GM18499 (cell line): ENCODE measurements around the gene CKM.
"Not testable (repeated sequence)": the region's sequence is repeated elsewhere in the genome, so short reads cannot be mapped to it uniquely, and the experiment has no call there.

Experiments used
- ATAC-seq: cut with Tn5 transposase; IDR thresholded peaks from one replicate; pipeline ENCODE4 v1.9.1; 2021; ENCODE audit warnings: moderate number of reproducible peaks; ENCODE audit not compliant: insufficient read depth, unreplicated experiment

Gene CKM

DNA sequence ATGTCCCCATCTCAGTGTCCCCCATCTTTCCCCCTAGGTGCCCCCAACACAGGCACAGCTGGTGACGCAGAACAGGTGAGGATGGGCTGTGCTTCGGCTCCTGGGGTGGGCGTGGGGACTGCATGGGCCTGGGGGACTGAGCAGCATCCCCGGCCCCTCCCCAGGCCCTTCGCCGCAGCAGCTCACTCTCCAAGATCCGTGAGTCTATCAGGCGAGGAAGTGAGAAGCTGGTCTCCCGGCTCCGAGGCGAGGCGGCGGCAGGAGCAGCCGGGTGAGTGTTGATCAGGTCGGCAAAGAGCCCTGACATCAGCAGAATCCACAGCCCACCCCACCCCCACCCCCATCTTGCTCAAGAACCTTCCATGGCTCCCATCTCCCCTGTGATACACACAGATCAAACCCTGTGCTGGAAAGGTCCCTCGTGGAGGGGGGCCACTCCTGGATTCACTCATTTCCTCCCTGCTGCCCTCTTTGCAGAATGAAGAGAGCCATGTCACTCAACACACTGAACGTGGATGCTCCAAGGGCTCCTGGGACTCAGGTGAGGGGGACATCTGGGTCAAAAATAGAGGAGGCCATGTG, 27.9 kb upstream of the CKM start:
- no peak for ATAC-seq

DNA sequence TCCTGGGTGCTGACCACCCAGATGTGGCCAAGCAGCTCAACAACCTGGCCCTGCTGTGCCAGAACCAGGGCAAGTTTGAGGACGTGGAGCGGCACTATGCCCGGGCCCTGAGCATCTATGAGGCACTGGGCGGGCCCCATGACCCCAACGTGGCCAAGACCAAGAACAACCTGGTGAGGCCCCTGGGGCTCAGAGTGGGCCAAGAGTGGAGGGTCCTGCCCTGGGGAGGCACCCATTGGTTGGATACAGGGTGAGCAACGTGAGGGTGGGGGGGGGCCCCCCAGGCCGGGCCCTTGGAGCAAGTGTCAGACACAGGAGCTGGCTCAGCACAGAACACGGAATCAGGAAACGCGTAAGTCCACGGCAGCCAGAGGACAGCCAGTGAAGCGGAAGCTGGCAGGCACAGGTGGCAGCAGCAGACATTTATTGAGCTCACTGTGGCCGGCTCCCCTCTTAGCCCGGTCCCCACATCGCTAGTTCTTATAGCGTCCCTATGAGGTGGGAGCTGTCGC, 26.8 kb upstream of the CKM start:
- ATAC-seq = no peak

DNA sequence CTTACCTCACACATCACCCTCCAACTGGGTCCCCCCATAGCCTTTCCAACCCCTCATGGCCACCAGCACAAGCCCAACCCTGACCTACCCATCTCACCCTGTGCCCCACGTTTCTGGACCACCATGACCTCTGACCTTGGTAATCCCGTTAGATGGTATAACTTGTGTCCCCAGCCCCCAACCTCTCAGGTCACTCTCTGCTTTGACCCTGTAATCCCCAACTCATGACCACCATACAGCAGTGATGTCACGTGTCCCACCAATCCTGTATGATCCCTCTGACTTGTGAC, 26.4 kb upstream of the CKM start:
- ATAC-seq = no peak

DNA sequence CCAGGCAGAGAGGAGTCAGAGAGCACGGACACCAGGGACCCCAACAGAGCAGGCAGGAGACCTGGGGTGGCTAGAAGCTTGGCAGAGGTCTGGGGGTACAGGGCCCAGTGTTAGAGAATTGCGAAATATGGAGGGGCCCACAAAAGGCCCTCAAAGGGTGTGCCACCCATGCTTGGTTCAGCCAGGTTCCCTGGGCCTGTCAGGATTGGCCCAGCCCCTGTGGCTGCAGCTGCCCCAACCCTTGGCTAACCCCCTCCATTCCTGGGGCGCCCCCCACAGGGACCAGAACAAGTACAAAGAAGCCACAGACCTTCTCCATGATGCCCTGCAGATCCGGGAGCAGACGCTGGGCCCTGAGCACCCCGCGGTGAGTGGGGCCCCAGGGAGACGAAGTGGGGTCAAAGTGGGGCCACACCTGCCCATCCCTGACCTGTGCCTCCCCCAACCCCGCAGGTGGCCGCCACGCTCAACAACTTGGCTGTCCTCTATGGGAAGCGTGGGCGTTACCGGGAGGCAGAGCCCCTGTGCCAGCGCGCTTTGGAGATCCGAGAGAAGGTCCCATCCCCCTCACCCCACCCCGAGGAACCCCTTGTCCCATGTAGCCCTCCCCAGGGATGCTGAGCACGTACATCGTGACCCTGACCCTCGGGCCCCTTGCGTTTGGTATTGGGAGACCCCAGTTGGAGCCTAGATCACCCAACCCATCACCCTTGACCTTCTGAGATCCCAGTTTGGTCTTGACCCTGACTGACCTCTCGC, 25.9 kb upstream of the CKM start:
- no peak for ATAC-seq

DNA sequence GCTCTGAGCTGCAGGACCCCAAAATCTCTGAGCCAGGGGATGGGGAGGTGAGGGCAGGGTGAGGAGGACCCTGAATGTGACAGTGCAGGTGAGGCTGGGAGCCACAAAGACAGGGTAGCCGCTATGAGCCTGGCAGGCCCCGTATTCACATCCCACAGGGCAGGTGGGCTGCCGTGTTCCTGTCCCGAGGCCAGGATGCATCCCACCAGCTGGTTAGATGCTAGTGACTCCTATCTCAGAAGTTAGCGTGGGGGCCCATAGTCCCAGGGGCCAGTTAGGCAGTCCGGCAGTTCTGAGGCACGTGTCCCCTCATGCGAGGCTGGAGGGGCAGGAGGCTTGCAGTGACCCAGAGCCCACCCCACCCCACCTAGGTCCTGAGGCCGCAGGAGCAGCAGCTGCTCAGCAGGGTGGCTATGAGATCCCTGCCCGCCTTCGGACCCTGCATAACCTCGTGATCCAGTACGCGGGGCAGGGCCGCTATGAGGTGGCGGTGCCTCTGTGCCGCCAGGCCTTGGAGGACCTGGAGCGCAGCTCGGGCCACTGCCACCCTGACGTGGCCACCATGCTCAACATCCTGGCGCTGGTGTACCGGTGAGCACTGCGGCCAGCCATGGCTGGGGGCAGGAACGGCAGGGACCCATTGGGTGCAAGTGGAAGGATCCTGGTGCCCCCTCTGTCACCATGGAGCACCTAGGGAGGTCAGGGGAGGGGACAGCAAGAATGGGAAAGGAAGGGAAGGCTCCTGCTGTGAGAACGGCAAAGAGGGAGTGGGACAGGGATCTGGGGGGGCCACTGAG, 25.1 kb upstream of the CKM start:
- no peak for ATAC-seq

DNA sequence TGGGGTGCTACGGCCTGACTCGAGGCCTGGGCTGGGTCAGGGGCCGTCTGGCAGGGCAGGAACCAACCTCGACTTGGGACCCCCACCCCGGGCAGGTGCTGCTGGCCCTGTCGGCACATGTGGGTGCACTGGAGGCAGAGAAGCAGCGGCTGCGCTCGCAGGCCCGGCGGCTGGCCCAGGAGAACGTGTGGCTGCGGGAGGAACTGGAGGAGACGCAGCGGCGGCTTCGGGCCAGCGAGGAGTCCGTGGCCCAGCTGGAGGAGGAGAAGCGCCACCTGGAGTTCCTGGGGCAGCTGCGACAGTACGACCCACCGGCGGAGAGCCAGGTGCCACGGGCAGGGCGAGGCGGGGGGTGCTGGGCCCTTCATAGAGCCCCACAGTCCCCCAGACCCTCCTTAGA, 23.8 kb upstream of the CKM start:
- no peak for ATAC-seq

DNA sequence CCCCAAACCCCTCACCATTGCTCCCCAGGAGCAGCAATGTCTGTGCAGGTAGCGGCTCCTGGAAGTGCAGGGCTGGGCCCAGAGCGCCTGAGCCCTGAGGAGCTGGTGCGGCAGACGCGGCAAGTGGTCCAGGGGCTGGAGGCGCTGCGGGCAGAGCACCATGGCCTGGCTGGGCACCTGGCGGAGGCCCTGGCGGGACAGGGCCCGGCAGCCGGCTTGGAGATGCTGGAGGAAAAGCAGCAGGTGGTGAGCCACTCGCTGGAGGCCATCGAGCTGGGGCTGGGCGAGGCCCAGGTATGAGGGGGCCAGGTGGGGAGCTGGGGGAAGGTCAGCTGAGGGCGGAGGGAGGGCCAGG, 22.8 kb upstream of the CKM start:
- no peak for ATAC-seq

DNA sequence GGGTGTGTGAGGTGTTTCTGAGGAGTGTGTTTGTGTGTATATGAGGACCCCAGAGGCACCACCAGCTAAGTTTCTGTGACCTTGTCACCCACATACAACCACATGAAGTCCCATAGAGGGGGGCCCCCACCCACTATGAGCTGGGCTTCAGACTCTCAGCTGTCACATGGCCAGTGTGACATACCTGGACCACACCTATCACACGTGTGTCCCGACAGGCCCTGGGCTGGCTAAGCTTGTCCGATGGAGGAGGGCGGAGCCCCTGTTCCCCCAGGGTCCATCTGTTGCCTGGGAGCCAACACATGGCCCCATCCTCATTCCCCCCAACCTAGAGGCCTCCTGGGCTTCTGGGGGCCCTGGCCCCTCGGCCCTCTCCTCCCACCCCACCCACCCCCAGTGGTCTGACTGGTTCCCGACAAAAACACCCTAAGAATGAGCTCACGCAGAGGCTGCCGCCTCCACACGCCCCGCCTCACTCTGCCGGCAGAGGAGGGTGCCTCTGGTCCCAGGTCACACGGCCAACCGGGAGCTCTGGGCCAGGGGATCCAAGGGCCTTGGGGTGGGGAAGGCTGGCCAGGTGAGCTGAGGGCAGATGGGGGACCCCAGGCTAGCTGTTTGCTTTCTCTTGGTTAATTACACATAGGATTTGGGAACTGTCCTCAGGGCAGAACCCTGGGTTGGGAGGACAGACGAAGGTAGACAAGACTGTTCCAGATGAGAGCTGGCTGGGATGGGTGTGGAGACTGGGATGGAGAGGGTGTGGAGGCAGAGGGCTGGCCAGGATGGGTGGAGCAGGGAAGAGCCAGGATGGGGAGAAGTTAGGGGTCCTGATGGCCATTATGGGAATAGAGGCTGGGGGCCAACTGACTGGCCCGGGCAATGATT, 22.2 kb upstream of the CKM start:
- ATAC-seq = no peak

DNA sequence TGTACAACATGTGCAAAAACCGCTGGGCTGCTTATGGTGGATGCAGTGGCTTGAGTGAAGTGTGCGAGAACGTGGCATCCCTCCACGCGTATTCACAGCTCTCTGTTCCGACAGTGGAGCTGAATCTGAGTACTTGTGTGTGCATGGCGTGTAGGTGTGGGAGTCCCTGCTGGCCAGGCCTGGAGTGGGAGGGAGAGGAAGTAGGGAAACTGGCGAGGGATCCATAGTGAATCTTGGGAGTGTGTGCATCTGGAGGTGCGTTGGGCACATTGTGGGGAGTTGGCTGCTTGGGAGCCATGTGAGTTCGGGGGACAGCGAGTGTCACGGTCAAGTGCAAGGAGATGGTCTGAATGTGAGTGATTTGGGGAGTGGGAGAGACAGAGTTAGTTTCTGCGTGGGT, 20.2 kb upstream of the CKM start:
- ATAC-seq = no peak

DNA sequence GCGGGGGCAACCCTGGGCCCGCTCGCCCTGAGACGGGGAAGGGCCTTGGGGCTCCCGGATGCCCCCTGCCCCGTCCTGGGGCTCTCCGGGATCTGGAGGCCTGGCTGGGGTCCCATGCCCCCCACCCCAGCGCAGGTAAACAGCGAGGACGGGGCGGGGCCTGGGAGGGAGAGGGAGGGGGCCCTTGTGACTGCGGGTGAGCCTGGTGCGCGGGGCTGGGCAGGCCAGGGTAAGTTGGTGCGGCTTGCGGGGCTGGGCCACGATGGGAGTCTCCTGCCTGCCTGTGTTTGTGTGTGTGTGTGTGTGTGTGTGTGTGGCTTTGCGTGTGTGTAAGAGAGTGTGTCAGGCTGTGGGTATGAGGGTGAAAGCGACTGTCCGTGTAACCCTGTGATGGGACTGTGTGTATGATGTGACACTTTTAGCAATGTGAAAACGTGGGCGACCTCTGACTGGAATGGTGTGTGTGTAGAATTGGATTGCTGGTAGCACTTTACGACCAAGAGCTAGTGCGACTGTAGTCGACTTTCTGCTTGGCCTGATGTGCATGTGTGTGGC, 18.3 kb upstream of the CKM start:
- ATAC-seq = no peak

DNA sequence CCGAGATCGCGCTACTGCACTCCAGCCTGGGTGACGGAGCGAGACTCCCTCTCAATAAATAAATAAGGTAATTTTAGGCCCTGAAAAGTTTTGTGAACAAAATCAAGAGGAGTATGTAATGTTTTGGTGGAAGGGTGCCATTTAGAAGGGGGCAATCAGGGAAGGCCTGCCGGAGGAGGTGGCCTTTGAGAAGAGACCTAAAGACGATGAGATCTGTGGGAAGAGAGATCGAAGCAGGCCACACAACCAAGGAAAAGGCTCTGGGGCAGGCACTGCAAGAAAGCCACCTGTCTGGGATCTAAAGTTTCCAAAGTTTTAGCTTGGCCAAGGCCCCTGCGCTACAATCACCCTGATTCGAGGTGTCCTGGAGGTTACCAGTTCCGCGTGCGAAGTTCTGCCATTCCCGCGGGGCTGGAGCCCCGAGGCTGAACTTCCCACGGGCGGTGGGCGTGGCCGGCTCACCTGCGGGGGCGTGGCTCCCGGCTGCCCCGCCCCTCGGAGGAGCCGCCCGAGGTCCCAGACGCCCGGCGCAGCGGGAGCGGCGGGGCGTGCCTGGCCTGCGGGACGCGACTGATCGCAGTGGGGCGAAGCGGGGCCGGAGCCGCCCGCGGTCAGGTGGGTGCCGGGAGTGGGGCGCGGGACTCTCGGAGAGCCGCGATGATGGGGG, 17.7 kb upstream of the CKM start, which contains the start of gene KLC3:
Gene KLC3 (plus strand): TSS at position 519 of the 667 bp plus-strand sequence. CDS start 4,792 bp downstream, outside the sequence.
- no peak for ATAC-seq

DNA sequence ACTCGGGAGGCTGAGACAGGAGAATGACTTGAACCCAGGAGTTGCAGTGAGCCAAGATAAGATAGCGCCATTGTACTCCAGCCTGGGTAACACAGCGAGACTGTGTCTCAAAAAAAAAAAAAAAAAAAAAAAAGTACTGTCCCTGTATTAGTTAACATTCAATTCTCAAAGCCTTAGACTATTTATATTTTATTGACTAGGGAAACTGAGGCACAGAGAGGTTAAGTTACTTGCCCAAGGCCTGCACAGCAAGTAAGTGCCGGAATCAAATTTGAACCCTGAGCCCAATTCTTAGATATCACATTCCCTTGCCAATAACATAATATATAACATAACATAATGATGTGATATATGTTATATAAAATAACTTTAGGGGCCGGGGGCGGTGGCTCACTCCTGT, 17.0 kb upstream of the CKM start:
- ATAC-seq = no peak

DNA sequence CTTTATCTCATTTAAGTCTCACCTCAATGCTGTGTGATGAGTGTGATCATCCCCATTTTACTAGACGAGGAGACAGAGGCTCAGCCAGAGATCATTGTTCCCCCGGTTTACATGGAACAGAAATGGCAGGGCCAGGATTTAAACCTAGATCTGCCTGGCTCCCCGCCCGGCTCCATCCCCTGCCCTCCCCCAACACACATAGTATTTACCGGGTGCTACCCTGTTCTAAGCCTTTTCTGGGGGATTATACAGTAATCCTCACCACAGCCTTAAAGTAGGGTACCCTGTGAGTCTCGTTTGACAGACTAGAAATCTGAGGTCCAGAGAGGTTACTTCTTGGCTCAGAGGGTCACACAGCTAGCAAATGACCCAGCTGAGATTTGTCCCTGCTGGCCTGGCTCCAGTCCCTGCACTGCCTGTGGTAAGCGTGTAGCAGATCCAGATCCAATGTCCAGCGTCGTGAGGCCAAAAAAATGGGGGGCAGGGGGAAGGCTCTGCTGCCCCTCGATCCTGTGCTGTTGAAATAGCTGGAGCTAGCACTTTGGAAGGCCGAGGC, 14.1 kb upstream of the CKM start:
- no peak for ATAC-seq

DNA sequence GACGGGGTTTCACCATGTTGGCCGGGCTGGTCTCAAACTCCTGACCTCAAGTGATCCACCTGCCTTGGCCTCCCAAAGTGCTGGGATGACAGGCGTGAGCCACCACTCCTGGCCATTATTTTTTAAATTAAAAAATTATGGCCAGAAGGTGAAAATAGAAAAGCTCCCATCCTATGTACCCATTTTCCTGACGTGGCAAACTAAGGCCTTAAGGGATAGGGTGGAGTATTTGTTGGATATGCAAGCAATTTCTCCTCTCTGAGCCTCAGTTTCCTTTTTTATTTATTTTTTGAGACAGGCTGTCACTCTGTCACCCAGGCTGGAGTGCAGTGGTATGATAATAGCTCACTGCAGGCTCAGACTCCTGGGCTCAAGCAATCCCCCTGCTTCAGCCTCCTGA, 12.2 kb upstream of the CKM start:
- not testable (repeated sequence) for ATAC-seq

DNA sequence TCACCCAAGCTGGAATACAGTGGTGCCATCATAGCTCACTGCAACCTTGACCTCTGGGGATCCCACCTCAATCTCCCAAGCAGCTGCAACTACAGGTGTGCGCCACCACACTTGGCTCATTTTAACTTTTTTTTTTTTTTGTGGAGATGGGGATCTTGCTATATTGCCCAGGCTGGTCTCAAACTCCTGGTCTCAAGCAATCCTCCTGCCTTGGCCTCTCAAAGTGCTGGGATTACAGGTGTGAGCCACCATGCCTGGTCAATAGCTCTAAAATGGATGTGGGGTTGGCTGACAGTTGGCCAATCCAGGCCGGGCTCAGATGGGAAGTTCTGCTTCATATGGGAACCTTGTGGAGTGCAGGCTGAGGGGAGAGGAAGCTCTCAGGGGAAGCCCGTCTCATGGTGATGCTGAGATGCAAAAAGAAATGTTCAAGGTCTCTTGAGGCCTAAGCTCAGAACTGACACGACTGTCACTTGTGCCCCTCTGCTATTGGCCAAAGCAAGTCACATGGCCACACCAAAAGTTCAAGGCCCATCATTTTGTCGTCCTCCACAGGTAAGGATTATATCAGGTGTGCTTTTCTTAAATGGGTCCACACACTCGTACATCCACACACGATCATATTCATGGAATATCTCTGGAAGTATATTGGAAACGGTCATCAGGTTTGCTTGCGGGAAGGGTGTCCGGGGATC, 11.1 kb upstream of the CKM start:
- ATAC-seq = no peak

DNA sequence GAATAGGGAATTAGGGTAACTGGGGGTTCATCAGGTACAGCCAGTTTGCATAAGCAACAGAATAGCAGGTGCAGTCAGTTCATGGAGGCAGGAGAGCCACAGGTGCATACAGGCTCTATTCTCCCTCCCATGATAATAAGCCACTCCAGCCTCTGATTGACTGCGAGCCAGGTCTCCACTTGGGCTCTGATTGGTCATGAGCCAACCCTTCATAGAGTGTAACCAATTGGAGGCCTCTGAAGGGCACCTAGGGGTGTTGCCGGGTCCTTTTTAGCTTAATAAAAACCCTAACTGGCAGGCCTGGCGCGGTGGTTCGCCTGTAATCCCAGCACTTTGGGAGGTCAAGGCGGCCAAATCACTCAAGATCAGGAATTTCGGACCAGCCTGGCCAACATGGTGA, 8.7 kb upstream of the CKM start:
- ATAC-seq = no peak

DNA sequence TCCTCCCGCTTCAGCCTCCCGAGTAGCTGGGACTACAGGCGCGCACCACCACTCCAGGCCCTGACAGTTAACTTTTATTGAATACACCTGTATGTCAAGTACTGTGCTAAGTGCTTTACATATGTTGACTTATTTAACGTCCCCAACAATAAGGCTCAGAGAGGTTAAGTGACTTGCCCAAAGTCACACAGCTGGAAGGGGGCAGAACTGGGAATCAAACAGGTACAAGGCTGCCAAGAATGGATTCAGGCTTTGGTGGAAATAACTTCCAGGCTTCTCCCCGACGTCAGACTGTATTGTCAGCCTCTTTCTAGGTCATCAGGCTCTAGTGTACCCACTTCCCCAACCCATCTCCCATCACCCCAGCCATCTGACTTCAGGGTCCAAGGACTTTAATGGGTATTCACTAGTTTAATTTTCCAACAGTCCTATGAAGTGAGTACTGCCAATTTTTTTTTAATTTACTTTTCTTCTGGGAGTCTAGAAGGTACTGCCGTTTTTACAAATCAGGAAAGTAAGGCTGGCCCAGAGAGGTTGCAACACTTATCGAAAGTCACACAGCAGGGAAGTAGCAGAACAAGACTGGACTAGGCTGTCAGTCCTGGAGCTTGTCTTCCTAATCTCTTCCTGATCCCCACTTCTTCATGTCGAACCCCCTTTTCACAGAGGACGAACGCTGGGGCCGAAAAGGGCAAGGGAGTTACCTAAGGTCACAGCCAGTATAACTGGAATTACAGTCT, 4.9 kb upstream of the CKM start:
- ATAC-seq = no peak

DNA sequence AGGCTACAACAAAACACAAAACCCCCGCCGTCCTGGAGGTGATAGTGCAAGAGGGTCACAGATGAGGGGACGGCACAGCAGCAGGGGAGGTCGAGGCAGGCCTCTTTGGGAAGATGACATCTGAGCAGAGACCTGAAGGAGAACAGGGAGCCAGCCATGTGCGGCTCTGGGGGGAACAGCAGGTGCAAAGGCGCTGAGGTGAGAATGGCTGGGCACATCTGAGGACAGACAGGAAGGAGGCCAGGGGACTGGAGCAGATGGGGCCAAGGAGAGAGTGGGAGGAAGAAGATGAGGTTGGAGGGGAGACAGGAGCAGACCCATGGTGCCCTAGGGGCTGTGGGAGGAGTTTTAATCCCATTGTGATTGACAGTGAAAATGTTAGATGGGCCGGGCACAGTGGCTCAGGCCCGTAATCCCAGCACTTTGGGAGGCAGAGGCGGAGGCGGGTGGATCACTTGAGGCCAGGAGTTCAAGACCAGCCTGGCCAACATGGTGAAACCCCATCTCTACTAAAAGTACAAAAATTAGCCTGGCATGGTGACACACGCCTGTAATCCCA, 1.8 kb upstream of the CKM start:
- no peak for ATAC-seq
